KBM-7 (cell line): Measurements from ENCODE around the gene CDC25C.

Experiments
- DNase-seq: peaks from one replicate; pipeline ENCODE4 v3.0.0-alpha.2; 2015
- in situ Hi-C: fragments of 300-500 bp; cut with MboI; formaldehyde crosslinking; loops from 2 replicates; pipeline ENCODE4 v1.14.3; 2020; ENCODE audit warnings: low sequenced_read_pairs, low pct_unique_long_range_greater_than_20kb, mixed read lengths

The CDC25C gene

DNA sequence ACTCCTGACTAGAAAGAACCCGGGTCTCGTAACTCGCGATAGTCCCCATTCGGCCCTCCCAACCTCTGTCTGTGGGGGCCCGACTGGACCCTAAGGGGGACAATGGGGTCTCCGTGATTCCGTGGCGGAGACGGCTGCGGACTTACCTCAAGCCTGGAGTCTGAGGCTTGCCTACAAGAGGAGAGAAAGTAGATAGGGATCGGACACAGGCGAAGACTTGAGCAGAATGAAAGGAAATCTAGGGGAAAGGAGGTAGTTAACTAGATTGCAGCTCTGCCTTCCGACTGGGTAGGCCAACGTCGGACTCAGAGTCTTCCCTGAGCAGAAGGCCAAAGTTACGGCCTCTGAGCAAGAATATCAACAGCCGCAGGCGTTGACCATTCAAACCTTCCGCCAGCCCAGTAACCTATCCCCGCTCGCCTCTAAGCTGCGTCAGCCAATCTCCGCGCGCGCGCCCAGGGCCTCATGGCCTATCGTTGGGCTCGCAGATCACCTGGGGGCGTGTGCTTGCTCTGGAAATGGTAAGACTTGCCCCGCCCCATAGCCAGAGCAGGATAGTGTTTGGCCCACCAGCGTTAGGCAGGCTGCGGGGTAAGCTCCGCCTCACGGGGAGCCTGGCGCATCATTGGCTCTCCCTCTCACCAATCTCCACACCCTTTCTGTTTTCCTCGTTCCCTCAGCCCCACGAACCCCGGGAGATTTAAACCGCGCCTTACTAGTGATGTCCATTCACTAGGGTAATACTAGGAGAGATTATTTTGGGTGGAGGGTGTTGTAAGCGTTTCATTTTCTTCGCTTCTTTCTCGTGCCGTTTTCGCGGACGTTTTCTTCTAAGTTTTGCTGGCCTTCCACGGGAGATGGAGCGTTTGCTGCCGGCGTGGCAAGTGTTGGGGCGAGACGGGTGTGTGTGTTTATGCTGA is at the start of gene CDC25C:
CDC25C (minus strand) TSS at position 356 of the 920 bp plus-strand sequence. CDS start 624 bp downstream, outside the sequence.
- peak; percentile 99 for DNase-seq

GRCh38 chr5:138372653-138373052 is 41.0 kb upstream of the CDC25C start:
- DNase-seq, result no peak
- in situ Hi-C loops, result no loop called here

More for the DNA sequence above, at the start of gene CDC25C:
- in situ Hi-C loops, result no loop called here

DNA sequence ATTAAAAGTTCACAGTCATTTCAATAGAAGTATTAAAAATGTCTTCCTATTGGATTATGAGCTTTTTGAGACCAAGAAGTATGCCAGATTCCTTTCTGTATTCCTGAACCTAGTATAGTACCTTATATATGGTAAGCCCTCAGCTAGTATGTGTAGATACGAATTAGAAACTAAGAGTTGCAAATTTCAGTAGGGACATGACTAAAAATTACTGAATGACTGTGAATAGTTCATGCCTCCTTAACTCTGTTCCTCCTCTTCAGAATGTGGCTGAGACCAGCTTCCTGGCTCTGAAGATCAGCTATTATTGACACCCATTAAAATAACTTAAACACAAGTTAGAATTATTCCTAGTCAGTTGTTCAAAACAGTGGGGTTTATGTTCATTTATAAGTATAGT is 40.6 kb upstream of the CDC25C start:
- in situ Hi-C loops, result no loop called here
- no peak for DNase-seq

GRCh38 chr5:138371454-138371853 is 39.9 kb upstream of the CDC25C start:
- in situ Hi-C loops, result no loop called here

DNA sequence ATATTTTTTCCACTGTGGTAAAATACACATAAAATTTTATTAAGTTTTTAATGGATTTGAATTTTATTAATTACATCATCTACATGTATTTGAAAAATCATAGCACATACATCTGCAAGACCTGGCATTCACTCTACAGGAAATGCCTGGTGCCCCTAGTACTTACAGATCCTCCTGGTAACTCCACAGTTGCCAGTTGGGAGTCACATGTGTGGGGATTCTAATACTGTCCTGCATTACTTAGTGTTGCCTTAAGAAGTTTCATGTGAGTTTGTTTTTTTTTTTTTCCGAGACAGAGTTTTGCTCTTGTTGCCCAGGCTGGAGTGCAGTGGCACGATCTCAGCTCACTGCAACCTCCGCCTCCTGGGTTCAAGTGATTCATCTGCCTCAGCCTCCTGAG is 38.9 kb upstream of the CDC25C start:
- in situ Hi-C loops, result no loop called here
- no peak for DNase-seq

More at GRCh38 chr5:138371454-138371853, 39.9 kb upstream of the CDC25C start:
- no peak for DNase-seq

GRCh38 chr5:138369706-138370105 is 38.1 kb upstream of the CDC25C start:
- in situ Hi-C loops, result no loop called here
- peak; percentile 64 for DNase-seq

DNA sequence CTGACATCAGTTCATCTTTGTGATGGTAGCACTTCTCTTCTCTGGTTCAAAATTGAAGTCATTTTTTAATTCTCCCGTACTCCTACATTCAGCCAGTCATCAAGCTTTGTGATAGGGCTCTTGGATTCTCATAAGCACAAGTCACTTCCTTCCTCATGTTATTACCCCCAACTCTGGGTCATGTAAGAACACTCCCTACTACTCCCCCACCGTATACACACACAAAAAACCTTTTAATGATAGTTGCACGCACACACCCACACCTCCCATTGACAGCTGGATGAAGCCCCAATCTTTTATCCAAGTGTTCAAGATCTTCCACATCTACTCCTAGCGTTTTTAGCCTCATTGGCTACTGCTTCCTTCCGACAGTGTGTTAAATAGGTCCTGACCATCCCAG is 37.7 kb upstream of the CDC25C start:
- in situ Hi-C loops, result no loop called here
- DNase-seq, result peak; percentile 82

DNA sequence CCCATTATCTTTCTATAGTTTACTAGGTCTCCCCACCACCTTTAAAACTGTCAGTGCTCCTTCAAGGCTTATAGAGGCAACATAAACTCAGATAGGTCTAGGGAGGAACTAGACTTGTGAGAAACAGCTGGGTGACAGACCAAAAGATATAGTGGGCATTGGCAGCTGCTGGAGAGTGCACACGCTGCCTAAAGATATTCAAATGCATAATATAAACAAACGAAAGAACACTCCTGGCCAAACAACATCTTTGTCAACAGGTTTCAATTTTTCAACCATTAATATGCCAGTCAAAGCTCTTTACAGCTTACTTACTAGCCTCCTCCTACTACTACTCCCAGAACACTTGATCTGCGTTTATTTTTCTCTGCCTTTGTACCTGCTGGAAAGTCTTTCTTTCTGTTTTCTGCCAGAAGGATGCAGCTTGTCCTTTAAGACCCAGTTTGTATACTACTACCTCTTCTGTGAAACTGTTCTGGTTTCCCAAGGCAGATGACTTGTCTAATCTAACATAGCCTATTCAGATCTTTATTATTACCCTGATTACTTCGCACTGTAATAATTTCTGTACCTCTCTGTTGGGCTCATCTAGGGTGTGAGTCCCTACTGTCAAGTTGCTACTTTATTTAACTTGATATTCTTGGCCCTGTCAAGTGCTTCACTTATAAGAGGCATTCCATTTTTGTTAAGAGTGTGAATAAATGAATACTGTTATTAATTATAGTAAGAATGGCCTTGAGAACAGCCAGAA is 35.2 kb upstream of the CDC25C start:
- DNase-seq, result no peak
- in situ Hi-C loops, result no loop called here

GRCh38 chr5:138364576-138364975 is 33.0 kb upstream of the CDC25C start:
- DNase-seq, result no peak
- in situ Hi-C loops, result no loop called here

DNA sequence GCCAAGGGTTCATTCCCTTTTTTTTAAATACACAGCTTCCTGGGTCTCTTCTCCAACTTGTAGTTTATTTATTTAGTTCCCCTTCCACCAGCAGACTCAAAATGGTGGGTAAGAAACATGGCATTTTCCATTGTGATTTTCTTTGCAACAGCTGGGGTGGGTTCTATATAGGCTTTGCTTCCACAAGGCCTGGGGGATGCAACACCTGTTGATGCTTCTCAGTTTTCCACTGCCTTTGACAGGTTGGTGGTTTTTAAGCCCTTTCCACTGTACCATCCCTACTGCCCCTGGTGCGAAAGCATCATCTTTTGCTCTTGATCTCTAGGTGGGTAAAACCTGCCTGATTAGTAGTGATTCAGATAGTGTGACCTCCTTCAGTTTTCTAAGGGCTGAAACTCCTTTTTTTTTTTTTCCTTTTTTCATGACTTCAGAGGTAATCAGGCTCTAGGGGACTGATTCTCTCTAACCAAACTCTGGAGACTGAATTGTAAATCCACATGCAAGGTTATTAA is 29.4 kb upstream of the CDC25C start:
- no peak for DNase-seq
- in situ Hi-C loops, result no loop called here

- no peak for DNase-seq
- in situ Hi-C loops, result no loop called here
These were observed 28.0 kb upstream of the CDC25C start for GRCh38 chr5:138359621-138360020.

GRCh38 chr5:138354926-138355378 is 23.3 kb upstream of the CDC25C start:
- peak; percentile 75 for DNase-seq
- in situ Hi-C loops, result no loop called here

GRCh38 chr5:138354387-138354786 is 22.8 kb upstream of the CDC25C start:
- in situ Hi-C loops, result no loop called here
- DNase-seq, result no peak

DNA sequence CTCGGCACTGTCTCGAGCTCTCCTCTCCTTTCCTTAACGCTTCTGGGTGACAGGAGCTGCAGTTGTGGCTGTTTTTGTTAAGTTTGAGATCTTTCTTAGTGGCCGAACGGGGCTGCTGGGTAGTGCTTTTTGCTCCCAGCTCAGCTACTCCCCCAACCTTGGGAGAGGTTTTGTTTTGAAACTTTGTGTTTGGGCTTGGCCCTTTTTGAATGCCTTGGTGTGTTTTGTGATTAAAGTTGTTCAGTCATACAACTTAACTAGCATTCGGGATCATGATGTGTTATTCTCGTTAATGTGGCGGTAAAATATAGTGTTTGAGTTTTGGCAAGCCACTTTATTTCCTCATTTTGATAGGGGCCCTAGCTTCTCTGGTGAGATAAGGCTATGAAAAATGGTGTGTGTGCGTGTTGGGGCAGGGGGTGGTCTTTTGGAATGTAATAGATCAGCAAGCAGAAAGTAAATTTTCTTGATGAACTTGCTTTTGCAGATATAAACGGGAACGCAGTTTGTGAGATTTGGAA is 22.0 kb upstream of the CDC25C start:
- in situ Hi-C loops, result no loop called here
- DNase-seq, result no peak

- in situ Hi-C loops, result no loop called here
- peak; percentile 87 for DNase-seq
These were observed 21.3 kb upstream of the CDC25C start for GRCh38 chr5:138352722-138353559.

DNA sequence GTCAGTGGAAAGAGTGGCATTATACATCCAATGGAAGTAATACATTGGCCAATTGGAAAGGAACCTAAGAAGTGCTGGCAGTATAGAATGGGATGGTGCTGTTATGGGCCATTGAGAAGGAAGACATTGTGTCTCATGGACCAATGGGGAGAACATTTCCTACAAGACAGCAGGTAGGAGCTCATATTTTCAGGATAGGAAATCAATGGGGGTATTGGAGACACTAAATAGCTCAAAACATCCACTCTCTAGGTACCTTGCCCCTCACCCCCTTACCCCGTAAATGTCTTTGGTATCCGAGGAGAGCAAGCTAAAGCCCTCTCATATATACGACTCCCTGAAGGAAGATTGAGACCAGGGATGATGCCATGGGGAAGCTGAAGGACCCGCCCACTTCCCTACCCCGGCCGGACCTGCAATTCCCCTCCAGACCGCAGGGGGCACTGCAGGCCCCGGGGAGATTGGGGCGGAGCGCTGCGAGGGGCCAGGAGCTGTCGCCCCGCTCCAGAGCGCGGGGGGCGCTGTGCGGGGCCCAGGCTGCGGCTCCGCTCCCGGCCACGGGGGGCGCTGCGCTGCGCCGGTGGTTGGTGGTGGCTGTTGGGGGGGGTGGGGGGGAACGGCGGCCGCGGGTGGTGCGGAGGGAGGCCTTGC is 20.6 kb upstream of the CDC25C start, which contains the start of gene KDM3B:
KDM3B (plus strand) TSS at position 615 of the 651 bp plus-strand sequence. CDS start 111 bp downstream, outside the sequence.
- DNase-seq, result peak; percentile 96
- in situ Hi-C loops, result no loop called here

GRCh38 chr5:138351517-138351916 is 19.9 kb upstream of the CDC25C start:
- DNase-seq, result no peak
- in situ Hi-C loops, result no loop called here

- no peak for DNase-seq
- in situ Hi-C loops, result no loop called here
These were observed 19.5 kb upstream of the CDC25C start for GRCh38 chr5:138351056-138351455.
